Eye (tissue), 1 donor: ENCODE data around the gene SHOC2.

Experiments
- DNase-seq: peaks from one replicate; pipeline ENCODE4 v3.0.0-alpha.2; 2015

The SHOC2 gene

DNA sequence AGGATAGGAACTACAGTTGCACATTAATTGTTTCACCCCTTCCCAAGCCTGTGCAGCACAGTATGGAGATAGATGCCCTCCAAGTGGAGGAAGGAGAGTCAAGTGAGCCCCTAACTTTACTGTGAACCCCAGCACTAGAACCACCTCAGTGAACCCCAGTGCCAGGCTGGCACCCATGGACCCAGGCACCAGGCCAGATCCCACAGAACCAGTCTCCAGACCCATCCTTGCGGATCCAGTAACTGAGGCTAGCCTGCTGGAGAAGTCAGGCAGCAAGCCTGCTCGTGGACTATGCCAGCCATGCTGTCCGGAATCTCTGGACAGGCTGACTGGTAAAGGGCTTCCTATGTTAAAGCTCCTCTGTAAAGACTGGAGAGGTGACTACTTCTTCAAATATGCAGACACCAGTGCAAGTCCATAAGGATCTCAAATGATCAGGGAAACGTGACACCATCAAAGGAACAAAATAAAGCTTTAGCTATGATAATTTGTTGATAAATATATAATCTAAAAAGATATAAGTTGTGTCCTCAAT, 27.7 kb downstream of the SHOC2 start:
- DNase-seq = no peak

DNA sequence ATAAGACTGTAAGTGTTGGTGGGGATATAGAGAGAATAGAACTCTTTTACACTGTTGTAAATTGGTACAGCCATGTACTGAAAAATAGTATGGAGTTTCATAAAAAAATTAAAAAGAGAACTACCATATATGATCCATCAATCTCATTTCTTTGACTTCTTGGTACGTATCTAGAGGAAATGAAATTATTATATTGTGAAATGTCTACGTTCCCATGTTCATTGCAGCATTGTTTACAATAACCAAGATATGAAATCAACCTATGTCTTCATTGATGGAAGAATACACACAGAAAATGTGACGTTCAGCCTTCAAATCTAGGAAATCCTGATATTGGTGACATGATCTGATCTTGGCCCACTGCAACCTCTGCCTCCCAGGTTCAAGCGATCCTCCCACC, 32.0 kb downstream of the SHOC2 start:
- no peak for DNase-seq

DNA sequence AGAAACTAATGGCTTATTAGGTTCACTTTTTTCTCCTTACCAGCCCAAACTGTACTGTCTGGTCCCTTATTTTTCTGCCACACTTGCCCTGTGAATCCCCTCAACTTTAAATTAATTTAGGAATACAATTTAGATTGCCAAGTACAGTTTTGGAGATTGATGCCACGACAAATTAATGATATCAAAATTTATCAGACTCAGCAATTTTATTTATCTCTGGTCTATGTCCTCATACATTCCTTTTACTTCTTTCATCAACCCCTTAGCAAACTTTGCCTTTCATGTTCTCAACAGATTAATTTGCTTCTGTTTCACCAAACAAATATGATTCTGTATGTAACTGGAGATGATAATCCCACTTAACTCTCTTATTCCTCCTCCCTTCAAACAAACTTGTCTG, 38.2 kb downstream of the SHOC2 start:
- DNase-seq = no peak

DNA sequence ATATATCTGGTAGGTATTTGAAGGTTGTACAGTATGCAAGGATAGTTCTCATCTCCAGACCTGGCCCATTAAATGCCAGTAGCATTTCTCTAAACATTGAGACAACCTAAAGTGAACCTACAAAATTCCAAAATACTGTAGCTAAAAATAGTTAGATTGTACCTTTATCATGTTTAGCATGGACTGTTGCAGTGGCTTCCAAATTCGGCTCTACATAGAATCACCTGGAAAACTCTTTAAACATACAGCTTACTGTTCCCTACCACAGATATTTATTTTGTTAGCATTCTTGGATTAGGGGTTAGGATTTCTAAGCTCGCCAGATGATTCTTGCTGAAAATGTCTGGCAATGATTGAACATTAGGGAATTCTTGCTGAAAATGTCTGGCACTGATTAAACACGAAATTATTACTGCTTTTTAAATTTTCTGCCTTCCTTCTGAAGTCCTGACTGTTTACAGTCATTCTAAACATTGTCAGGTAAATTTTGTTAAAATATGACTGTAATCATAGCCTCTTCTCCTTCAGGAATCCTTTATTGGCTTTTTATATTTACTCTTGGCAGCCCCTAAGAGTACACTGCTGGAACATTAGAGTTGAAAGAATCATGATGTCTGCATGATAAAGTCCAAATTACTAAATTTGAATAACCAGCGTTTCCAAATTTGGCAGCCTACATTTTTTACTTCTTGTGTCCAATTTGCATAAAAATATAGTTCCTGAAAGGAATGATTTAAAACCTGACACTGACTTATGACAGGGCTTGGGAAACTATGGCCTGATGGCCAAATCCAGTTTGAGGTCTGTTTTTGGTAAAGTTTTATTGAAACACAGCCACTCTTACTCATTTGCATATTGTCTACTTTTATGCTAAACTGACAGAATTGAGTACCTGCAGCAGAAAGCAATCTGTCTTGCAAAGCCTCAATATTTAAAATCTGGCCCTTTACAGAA, 40.3 kb downstream of the SHOC2 start:
- no peak for DNase-seq

DNA sequence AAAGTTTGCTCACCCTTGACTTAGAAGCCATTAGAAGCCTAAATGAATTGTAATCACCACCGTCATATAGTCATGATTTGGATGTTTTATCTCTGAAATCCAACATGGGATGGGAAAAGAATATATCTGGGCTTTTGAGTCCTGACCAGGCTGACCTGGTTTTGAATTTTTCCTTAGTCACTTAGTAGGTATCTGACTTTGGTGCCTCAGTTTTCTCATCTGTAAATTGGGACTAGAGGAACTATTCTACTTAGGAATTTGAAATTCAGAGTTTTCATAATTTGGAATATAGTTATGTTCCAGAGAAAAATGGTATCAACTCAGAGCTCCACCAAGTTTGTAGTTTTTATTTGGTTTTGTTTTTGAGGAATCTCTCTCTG, 40.9 kb downstream of the SHOC2 start:
- DNase-seq = no peak

DNA sequence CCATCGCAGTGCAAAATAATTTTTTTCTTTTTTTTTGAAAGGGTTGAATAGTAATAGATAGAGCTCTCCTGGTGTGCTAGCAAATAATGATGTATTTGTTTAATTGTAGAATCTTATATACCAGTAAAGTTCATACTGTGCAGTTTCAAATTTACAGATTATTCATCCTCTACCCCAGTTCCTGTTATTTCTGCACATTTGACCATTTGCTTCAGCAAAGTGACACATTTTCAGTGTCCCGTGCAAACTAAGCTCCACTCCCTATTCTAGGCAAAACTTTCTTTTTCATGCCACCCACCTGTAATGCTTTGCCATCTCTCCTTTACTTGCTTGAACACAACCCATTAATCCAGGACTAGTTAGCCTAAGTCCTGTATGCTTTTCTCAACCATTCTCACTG, 43.0 kb downstream of the SHOC2 start:
- DNase-seq = no peak

DNA sequence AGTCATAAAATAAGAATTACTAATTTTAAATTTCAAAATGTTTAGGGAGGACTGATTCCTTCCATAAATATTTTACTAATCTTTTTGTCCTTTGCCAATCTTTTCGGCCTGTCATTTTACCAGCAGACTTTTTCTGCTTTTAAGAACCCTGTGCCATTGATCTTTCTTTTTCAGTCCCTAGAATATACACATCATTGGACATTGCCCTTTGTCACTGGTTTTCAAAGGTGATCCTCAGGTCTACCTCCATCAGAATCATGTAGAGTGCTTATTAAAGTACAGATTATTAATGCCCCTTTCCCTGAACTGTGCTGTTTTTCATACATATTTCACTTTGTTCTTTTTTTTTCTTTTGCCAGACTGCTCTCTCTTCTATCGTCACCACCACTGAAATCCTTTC, 43.8 kb downstream of the SHOC2 start:
- DNase-seq = no peak

DNA sequence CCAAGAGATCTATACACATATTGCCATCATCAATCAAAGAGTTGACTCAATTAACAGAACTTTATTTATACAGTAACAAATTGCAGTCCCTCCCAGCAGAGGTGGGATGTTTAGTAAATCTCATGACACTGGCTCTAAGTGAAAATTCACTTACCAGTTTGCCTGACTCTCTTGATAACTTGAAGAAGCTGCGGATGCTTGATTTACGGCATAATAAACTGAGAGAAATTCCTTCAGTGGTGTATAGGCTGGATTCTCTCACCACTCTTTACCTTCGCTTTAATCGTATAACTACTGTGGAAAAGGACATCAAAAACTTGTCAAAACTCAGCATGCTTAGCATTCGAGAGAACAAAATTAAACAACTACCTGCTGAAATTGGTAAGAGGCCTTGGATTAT, 45.3 kb downstream of the SHOC2 start:
- DNase-seq = no peak

DNA sequence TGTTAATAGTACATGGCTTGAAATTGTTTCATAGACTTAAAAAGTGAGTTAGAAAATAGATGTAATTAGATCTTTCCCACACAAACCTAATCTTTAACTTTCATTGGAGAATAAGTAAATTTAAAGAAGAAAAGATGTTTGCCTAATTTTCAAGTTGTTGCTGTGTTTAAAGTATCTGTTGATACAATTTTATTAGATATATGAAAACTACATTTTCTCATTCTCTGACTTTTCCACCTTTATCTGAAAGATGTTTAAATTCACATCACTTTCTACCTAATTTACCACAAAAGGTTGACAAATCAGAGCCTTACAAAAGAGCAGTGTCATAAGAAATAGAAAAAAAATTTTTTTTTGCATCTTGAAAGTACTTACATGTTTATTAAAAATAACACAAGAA, 45.8 kb downstream of the SHOC2 start:
- DNase-seq = no peak

DNA sequence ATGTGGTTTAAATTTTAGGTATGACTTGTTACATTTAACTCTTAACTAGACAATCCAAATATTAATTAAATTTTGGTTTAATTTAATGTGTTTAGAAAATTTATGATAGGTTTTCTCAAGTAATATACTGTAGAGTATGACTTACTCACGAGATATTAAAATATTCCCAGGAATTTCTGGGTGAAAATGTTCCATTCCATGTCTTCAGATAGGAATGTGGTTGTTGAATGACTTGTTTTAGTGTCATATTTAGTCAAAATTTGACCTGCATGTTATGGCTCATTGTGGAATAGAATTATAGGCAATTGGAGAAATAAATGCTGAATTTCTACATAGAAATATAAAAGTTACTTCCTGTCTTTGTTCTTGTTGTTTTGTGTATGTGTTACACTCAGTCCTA, 46.7 kb downstream of the SHOC2 start:
- DNase-seq = no peak

DNA sequence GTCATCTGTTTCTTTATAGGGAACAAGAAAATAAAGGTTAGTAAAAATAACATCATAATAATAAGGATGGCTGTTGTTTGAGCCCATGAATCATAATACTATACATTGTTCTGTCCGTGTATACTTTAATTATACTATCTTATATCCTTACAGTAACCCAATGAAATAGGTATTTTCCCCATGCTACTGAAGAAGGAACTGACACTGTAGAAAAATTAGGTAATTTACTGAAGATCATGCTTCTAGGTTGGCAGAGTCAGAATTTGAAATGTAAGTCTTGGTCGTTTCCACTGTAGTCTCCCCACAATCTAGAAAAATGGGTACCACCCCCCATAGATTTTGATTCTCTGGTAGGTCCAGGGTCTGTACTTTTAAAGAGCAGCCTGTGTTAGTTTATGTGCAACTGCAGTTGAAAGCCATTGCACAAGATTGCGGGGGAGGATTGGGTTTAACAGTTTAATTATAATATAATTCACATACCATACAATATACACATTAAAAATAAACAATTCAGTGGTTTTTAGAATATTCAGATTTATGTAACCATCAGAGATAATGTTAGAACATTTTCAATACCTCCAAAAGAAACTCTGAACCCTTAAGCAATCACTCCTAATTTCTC, 47.7 kb downstream of the SHOC2 start:
- DNase-seq = no peak

DNA sequence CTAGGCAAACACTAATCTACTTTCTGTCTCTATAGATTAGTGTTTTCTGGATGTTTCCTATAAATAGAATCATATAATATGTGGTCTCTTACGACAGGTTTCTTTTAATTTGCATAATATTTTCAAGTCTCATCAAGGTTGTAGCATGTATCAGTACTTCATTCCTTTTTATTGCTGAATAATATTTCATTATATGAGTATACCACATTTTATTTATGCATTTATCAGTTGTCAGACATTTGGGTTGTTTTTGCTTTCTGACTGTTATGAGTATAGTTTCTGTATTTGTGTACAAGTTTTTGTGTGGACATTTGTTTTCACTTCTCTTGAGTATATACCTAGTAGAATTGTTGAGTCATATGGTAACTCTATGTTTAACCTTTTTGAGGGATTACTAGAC, 48.2 kb downstream of the SHOC2 start:
- no peak for DNase-seq

DNA sequence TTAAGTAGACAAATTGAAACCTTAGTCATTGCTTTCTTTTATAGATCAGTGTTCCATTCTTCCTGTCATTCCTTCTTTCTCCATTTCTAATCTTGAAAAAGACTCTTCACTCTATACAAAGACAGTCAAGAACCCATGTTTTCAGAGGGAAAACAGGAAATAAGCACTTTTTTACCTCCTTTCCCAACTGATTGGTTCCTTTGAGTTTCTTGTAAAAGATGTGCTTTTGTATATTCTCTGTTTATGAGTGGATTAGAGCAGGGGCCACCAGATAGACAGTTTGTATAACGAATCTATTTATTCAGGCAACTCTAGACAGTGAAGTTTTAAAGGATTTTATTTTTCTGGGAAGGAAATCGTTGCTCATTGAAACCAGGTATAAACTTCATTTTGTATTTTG, 49.8 kb downstream of the SHOC2 start:
- DNase-seq = no peak

DNA sequence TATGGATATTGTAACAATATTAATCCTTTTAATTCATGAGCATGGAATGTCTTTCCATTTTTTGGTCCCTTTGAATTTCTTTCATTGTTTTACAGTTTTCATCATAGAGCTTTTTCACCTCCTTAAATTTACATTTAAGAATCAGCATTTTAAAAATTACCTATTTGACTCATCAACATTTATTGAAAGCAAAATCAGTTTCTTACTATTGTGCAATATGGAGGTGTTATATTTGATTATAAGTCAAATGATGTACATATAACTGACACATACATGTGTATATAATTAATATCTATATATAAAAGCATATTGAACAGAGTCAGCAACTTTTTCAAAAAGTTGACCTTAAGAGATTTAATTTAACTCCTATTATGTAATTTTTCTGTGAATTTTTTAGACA, 52.2 kb downstream of the SHOC2 start:
- no peak for DNase-seq

DNA sequence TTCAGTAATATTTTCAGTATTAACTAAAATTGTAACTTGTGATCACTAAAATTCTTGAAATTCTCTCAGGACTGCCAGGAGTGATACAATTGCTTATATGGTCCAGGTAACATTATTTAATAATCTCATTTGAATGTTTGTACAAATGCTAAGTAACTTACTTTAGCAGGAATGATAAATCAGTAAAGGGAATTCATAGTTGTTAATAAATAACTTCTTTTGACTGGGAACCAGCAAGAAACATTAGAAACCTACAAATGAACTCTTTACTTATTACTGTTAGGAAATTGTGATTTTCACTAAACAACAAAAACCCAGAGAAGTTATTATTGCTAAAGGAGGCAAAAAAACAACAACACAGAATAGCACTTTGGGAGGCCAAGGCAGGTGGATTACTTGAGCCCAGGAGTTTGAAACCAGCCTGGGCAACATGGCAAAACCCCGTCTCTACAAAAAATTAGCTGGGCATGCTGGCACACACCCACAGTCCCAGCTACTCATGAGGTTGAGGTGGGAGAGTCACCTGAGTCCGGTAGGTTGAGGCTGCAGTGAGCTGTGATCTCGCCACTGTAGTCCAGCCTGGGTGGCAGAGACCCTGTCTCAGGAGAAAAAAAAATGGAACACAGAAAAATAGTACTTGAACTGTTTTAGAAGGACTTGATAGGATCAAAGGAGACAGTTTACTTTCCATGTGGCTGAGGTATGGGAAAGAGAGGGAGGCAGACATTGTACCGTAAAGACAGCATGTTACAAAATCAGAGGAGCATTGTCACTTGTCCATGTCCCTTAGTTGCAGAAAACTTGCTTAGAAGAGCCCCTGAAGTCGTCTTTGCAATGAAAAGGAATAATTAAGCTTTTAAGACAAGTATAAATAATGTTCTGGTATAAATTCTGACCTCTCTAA, 53.1 kb downstream of the SHOC2 start:
- DNase-seq = no peak

DNA sequence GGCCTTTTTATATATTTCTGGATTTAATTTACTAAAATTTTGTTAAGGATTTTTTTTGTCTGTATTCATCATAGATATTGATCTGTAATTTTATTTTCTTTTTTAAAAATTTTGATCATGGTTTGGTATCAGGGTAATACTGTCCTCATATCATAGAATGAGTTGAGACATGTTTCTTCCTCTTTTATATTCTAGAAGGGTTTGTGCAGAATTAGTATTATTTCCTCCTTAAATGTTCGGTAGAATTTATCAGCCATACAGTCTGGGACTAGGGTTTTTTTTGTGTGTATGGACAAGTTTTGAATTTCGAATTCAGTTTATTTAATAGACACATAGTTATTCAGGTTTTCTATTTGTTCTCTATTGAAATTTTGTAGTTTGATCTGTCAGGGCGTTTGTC, 54.0 kb downstream of the SHOC2 start:
- DNase-seq = no peak

DNA sequence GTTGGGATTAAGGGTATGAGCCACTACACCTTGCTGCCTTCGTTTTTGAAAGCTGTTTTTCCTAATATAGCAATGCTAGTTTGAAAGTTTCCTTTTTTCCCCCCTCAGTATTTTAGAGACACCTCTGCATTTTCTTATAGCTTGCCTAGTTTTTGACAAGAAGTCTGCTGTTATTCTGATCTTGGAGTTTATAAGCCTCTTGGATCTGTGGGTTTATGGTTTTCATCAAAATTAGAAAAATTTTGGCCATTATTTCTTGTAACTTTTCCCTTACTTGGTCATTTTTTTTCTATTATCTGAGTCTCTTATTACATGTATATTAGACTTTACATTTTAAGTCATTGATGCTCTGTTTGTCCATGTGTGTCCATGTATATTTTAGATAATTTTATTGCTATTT, 57.2 kb downstream of the SHOC2 start:
- DNase-seq = no peak

DNA sequence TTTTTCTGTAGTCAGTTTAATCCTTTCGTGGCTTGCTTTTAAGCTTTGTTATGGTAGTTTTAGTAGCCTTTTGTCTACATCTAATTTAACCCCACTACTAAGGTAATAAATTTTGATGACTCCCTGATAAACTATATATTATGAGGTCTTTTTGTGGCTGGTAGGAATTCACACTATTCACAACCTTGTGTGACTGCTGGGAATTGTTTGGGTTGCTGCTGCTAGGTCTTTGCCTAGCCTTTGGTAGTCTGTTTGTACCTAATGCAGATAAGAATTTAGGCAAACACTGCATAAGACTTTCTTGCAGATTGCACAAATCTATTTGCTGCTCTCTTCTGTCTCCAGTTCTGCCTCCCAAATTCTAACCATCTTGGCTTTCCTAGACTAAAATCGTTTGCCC, 58.3 kb downstream of the SHOC2 start:
- no peak for DNase-seq

DNA sequence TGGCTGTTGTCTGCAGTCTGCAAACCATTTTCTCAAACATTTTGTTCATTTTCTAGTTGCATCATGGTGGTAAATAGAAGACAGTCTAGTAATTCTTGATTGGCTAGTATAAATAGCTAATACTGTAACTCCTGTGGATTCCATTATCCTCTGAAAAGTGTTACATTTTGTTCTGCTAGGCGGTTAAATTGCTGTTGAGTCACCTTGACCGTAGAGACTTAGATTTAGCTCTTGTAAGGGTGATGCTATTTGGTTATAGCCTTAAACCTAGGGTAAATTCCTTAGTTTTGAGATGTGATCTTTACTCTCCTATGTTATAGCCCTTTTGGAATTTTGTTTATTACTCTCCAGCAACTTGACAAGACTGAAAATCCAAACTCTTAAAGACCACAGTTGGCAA, 58.8 kb downstream of the SHOC2 start:
- DNase-seq = no peak

DNA sequence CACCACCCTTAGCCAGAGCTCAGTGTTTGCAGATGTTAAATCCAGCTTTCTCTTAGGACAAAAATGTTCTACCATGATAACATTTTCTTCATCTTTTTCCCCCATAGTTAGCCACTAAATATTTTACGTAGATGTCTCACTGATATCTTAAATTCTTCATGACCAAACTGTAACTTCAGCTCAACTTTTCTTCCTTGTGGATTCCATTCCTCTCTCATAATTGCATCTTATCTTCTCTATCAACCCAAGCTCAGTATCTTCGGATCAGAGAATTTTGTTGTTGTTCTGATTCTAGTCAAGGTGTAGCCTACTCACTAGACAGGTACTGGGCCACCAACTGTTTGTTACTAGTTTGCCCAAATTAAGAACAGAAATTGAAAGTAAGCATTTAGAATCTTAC, 60.2 kb downstream of the SHOC2 start:
- no peak for DNase-seq

DNA sequence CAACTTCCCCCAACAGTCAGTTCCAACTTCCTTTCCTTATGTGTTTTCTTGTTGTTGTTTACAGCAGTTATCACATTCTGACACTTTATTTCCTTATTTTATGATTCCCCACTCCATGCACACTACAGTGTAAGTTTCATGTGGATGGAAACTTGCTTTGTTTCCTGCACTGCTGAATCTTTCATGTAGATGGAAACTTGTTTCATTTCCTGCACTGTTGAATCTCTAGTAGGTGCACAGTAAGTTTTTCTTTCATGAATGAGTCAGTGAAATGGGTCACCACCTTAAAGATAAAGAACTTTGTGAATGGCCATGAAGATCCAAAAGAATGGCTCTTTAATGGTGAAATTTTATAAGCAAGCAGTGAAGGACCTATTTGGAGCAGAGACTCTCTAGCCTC, 61.4 kb downstream of the SHOC2 start:
- DNase-seq = no peak

DNA sequence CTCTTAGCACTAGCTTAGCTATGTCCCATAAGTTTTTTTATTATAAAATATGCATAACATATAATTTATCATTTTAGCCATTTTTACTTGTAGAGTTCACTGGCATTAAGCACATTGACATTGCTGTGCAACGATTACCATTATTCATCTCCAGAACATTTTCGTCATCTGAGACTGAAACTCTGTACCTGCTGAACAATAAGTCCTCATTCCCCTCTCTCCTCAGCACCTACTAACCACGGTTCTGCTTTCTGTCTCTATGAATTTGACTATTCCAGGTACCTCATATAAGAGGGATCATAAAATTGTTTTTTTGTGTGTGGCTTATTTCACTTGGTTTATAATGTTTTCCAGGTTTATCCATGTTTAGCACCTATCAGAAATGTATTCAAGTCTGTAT, 64.1 kb downstream of the SHOC2 start:
- DNase-seq = no peak
